OCI-LY7 (cell line): ENCODE data around the gene TLX2.

Experiments
- EZH2phosphoT487 ChIP-seq: fragments of 200-600 bp; sonication (generic); IDR thresholded peaks from 2 replicates; pipeline ENCODE4 v1.6.1; 2018; ENCODE audit warnings: low read depth, borderline replicate concordance, mild to moderate bottlenecking, mixed run types, antibody characterized with exemption, low read length, moderate library complexity, mixed read lengths
- TF ChIP-seq, protein P1 (sequence below): fragments of 200-600 bp; sonication (generic); conservative IDR thresholded peaks from 2 replicates; pipeline ENCODE4 v1.5.1; 2014; ENCODE audit warnings: mild to moderate bottlenecking, antibody characterized with exemption, low read length, moderate library complexity, mixed read lengths

DNA sequence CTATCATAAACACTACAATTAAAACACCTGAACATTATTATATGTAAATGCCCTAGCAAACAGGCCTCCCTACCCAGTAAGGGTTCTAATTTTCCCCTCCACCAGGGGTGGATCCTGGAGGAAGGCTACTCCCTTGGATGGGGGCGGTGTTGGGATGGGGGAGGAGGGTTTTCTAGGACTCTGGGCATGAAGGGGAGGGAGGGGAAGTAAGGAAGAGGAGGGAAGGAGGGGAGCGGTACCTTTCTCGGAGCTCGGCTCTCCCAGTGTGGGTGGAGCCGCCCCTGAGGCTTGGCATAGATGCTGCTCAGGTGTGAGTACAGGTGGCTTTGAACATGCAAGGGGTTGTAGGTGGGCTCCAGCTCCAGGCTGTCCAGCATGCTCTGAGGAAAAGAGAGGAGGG, 45.7 kb downstream of the TLX2 start:
- TF ChIP-seq, protein P1, sequence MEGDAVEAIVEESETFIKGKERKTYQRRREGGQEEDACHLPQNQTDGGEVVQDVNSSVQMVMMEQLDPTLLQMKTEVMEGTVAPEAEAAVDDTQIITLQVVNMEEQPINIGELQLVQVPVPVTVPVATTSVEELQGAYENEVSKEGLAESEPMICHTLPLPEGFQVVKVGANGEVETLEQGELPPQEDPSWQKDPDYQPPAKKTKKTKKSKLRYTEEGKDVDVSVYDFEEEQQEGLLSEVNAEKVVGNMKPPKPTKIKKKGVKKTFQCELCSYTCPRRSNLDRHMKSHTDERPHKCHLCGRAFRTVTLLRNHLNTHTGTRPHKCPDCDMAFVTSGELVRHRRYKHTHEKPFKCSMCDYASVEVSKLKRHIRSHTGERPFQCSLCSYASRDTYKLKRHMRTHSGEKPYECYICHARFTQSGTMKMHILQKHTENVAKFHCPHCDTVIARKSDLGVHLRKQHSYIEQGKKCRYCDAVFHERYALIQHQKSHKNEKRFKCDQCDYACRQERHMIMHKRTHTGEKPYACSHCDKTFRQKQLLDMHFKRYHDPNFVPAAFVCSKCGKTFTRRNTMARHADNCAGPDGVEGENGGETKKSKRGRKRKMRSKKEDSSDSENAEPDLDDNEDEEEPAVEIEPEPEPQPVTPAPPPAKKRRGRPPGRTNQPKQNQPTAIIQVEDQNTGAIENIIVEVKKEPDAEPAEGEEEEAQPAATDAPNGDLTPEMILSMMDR = no peak
- no peak for TF ChIP-seq EZH2phosphoT487
